ENCODE results near the gene CEMP1.
"Not testable (repeated sequence)": the region's sequence is repeated elsewhere in the genome, so short reads cannot be mapped to it uniquely, and the experiment has no call there.

- not testable (repeated sequence) for TF ChIP-seq CTCF (IDR thresholded peaks at IDR 0.05; ENCODE audit: low read depth, low read length, poor library complexity, severe bottlenecking); EZH2phosphoT487 (IDR thresholded peaks at IDR 0.05; ENCODE audit: borderline replicate concordance, low read length)
Measured at GRCh38 chr16:2575839-2576238, 44.6 kb upstream of the CEMP1 start.
